Stimulated activated CD8-positive, alpha-beta memory T cell treated with anti-CD3 and anti-CD28 coated beads, Interleukin-4, amount 100 ng/mL, for 4 hours (primary cell): ENCODE results near the gene NTMT1.

Source experiments
- DNase-seq, 2 donors: peaks; one replicate each; pipeline ENCODE4 v3.0.0-alpha.2; 2020; ENCODE audit warnings: low read depth in 2 of 2, low spot score in 1 of 2

Gene NTMT1

DNA sequence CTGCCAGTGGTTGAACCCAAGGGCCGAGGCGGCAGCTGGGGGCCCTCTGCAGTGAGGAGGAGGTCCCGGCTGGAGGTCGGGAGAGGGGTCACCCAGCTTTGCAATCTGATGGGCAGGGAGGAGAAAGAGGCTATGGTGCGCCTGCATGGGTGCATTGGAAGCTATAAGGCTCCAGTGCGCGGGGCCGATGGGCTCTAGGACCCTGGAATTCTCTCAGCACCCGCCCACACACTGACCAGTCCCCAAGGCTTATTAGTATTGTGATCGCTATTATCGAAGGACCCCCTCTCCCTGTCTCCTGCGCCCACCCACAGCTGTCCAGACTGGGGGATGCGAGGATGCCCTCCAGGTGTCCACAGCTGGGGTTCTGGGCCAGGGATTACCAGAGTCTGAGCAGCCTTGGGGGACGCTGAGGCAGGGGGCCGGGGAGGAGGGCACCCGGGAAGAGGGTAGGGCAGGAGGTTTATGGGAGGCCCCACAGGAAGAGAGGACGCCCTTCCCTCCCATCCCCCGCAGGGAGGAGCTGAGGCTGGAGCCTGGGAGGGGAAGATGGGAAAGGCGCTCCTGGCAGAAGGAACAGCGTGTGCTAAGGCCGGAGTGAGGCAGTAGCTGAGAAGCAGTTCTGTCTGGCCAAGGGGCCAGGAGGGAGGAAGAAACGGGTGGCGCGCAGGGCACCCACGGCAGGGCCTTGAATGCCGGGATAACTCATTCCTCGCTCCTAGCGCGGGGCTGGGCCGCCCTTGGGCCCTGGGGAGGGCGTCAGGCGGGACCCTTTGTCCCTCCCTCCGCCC, 29.2 kb upstream of the NTMT1 start:
- DNase-seq, result no peak

DNA sequence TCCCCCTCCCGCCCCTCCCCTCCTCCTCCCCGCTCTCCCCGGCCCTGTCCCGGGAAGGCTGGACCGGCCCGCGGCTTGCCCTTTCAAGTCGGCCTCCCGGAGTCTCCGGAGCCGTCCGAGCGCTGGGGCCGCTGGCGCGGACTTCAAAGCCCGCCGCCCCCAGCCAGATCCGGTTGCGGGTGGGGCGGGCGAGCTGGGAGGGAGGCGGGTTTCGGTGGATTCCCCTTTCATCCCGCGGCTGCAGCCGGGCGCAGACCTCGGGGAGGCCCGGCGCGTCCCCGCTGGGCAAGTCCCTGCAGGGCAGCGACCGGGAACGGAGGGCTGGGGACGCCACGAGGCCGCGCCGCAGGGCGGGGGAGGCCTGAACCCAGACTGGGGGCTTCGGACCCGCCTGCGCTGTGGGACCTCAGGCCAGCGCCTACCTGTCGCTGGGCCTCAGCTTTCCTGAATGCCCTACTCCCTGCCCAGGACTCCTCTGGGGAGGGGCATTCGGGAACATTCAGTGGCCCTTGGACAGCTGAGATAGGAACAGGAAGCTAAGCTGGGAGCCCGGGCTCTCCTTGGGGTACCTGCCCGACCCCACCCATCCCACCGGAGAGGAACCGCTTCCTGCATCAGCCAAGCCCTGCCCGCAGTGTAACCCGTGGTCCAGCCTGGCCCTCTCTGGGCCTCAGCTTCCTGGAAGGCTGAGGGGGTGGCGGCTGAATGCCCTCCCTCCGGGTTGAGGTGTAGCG, 28.4 kb upstream of the NTMT1 start:
- no peak for DNase-seq

DNA sequence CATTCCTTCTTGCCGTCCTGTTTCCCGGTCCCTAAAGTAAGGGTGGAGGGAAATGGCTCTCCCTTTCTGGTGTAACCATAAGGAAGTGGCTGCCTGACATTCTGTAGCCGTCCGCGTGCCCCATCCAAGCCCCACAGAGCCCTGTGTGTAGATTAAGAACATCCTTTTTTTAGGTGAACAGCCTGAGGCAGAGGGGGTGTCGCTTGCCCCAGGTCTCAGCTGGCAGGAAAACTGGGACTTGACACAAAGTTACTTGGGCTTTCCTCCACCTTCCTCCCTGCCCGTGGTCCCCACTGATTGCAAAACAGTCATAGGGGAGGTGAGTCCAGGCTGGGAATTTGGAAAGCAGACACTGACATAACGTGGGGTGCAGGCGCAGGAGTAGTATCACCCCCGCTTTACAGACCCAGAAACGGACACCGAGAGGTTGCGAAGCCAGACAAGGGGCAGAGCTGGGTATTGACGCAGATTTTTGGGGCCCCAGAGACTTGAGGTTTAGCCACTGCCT, 27.8 kb upstream of the NTMT1 start:
- DNase-seq, result no peak

DNA sequence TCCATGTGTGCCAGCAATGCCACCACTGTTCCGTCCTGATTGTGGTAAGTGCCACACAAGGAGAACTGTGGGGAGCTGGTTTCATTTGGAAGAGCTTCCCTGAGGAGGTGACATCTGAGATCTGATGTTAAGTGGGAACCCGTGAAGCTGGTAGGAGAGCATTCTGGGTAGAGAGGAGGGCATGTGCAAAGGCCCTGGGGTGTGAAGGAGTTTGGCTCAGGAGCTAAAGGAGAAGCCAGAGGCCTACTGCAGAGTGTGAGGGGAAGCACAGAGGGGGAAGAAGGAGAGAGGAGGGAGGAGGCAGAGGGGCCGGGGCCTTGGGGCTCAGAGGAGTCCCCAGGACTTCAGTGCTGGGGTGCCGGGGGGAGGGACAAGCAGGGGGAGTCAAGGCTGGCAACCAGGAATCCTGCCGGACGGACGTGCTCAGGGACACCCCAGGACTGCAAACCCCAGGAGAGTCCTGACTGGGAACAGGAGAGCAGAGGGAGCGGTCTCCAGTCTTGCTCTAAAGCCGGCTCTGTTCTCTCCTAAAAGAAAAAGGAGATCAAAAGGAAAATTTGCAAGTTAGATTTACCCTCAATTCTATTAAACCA, 24.8 kb upstream of the NTMT1 start:
- DNase-seq, result no peak

DNA sequence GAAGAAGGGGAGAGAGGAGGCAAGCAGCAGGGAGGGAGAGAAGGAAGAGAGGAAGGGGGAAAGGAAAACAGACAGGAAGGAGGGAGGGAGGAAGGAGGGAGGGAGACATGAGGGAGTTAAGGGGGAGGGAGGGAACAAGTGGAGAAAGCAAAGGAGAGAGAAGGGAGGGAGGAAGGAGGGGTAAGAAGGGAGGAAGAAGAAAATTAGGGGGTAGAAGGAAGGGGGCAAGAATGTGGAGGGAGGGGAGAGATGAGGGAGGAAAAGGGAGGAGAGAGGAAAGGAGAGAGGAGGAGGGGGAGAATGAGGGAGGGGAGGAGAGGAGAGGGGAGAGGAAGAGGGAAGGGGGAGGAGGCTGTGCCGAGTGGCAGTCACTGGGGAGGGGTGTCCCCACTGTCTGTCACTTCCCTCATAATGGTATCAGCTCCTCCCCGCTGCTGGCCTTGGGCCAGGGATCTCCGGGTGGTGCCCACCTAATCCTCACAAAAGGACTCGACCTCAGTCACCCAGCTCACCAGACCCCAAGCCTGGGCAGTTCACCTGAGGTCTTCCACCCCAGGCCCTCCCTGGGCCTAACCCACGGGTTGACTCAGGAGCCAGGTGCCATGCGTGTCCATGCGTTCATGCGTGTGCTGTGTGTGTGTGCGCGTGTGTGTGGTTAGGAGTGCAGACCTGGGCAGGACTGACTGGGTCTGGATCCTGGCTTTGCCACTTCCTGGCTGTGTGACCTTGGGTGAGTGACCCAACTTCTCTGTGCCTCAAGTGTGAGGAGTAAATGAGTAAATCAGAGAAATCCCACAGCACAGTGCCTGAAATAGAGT, 23.2 kb upstream of the NTMT1 start:
- DNase-seq, result no peak

DNA sequence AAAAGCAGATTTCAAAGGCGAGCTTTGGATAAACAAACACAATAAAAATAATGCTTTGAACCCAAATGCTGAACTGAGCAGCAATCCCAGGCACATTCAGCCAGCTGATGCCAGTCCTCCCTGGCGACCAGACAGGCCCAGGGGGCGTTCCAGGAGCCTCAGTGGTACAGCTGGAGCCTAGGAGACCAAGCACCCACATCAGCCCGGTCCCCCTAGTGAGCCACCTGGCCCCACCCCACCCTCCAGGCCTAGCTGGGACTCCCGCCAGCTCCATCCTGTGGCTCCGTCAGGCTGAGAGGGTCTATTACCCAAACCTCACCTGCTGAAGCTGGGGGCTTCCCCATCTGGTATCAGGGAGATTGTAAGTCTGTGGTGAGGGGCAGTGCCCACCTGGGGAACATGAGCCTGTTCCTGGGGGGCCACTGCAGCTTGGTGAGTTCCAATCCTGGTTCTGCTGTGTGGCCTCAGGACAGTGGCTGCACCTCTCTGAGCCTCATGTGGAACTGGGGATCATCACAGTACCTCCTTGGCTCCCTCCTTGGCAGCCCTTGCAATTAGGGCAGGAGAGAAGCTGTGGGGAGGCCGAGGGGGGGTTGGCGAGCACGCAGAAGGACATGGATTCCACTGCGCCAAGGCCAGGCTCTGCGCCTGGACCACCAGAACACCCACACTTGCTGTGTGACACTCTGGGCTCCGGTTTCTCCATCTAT, 21.8 kb upstream of the NTMT1 start:
- DNase-seq, result no peak

DNA sequence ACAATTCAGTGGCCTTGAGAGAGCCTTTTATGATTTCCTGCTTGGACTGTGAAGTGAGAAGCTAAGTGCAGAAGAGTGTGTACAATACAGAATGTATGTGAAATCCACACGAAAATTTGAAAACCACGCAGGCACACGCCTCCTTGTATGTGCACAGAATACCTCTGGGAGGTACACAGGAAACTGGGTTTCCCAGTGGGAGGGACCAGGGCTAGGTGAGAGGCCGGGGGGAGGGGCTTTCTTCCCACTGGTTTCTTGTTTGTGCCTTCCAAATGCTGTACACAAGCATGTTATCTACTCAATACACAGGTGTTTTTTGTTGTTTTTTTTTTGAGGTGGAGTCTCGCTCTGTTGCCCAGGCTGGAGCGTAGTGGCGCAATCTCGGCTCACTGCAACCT, 21.2 kb upstream of the NTMT1 start:
- DNase-seq, result no peak

DNA sequence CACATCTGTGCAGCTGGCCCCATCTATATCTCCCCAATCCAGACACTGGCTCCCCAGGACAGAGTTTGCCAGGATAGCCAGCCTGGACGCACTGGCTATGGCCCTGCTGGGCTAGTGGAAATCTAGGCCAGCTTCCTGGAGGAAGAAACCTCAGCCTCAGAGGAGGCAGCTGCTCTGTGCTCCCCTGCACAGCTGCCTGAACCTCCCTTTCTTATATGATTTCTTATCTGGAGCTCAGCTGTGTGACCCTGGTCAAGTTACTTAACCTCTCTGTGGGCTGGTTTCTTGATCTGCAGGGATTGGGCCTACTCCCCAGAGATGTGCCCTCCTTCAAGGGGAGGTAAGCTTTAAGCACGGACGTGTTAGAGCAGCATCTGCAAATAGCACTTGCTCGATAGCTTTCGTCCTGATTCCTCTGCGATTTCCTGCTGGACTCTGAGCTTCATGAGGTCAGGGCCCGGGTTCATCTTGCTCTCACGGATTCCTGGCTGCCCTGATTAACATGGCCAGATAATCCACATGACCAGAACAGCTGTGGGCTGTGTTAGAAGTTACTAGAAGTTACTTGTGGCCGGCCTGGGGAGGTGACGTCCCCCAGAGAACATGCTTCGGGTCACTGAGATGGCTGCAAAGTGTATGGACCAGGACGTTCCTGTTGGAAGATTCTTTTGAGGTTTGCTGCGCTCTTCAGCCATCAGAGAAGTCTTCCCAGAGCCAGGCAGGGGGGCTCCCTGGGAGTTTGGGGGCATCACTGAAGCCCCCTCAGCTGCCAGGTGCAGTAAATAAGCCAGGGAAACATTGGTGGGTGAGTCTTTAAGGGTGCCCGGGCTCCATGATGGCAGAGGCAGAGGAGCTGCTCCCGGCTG, 19.6 kb upstream of the NTMT1 start:
- no peak for DNase-seq

DNA sequence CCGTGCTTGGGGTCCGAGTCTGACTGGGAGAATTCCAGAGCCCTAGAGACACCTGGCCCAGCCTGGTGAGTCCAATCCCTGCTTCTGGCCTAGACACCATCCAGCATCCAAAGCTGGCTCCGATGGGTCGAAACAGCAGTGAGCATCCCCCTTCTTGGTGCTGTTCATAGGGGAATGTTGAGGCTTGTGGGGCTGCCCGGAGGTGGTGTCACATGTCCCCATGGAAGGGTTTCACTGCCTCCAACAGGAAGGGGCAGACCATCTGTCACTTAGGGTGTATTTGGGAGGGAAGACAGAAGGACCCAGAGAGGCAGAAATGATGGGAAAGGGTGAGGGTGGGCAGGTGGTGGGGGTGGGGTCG, 19.0 kb upstream of the NTMT1 start:
- no peak for DNase-seq

DNA sequence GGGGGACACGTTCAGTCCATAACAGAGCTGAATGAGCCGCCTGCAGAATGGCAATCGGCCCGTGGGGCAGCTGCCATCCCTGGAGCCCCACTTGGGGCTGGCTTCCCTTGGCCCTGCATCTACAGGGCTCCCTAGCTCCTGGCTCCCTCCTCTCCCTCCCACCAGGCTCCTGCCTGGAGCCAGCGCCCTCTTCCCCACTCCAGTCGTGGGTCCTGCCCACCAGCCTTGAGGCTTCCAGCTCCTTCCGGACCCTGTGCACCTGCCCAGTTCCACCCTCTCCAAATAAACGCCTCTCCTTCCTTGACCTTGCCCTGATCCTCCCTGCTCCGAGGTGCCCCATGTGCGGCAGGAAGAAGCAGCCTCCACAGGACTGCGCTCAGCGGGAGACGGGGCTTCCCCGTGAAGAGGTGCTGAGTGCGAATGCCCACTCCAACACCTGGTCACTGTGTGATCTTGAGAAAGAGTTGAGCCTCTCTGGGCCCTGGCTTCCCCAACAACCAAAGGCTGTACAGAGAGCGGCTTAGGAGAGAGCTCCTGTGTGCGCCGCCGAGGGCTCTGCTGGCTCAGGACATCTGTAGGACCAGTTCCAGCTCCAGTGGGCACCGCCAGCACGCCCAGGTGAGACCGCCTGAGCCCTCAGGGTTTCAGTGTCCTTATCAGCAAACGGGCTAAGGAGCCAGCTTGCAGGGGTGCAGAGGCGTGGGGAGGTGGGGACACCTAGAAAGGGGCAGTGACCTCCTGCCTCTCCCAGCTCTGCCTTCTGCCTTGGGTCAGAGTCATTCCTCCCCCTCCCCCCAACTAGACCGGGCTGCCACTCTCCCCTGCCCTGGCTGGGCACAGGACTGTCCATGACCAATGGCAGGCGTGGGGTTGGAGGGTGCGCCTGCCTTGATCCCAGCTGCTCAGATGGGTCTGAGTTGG, 17.1 kb upstream of the NTMT1 start:
- no peak for DNase-seq

DNA sequence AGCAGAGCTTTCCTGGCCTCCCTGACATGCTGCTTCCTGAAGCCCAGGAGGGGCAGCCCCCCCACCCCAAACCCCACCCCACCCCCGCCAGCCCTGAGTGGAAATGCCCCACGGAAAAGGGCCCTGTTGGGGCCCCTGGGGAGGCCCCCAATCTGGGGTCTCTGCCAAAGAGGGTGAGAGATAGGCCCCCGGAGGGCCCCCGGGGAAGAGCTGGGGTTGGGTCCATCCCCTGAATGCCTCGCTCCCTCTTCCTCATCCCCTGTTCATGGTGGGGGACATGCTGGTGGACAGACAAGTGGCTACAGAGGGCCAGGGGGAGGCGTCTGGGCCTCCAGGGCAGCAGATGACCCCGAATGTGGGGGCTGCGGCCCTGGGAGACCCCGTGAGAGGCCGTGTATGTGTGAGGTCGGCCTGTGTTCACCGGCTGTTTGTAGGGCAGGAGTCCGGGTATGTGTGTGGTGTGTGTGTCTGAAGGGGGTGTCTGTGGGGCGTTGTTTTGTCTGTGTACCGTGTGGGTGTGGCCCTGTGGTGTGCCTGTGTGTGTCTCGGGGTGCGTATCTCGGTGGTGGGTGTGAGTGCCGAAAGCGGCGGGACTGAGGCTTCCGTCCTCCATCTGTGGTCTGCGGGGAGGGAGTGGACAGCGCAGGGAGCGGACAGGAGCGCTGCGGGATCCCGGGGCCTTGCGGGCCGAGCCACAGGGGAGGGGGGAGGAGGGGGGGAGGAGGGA, 16.3 kb upstream of the NTMT1 start:
- DNase-seq, result peak; percentile 34 to 60

DNA sequence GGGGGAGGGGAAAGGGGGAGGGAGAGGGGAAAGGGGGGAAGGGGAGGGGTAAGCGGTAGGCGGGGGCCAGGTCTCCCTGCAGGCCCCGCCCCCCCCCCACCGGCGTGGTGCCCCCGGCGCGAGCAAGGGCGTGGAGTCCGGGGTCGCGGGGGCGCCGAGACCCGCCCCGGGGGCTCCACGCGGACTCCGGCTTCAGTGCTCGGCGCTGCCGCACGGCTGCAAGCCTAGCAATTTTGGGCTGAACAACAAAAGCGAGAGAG, 15.8 kb upstream of the NTMT1 start:
- DNase-seq, result no peak

DNA sequence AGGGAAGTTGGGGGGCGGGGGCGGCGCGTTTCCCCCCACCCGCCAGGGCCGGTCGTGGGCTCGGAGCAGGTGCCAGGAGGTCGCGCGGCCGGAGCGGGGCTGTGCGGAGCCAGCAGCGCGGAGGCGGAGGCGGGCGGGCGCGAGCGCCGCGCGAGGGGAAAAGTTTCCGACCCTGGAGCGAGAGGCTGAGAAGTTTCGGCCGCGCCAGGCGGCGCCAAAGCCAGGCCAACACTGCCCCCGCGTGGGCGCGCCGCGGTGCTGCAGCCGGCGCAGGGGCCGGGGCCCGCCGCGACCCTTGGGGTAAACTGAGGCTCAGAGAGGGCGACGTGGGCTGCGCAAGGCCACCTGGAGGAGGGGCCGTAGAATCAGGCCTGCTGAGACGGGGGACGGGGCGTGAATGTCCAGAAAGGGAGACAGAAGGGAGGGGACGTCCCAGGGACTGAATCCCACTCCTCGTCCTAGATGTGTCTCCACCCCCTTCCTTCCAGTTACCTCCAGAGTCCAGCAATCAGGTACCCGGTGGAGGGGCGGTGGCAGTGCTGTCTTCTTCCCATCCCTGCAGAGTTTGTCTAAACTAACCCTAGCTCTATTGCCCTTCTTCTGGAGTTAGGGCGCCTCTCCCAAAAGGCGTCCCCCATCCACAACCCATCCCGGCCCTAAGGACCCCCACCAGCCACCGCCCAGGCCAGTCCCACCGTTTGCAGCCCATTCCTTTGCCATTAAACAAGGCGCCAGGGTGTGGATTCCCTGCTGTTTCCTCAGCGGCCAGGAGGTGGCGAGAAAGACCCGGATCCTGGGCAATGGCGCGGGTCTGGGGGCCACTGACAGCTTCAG, 15.3 kb upstream of the NTMT1 start:
- DNase-seq, result peak; percentile 43 to 53

DNA sequence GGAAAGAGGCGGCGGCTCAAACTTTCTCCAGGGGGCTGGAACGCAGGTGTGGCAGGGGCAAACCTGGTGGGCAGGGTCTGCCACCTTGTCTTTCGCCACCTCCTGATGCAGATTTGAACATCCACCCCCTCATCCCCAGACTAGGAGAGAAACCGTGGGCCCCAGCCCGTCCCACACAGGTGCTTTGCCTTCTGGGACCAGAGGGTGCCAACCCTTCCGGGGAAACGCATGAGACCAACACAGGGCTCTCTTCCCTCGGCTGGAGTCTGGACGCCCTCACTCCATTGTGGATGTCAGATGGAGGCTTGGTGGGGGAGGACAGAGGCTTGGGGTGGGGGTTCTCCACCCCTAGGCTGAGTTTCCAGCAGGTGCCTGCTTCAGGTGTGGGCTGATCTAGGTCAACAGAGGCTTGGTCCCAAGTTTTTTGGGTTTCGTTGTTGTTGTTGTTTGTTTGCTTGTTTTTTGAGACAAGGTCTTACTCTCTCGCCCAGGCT, 14.6 kb upstream of the NTMT1 start:
- no peak for DNase-seq

DNA sequence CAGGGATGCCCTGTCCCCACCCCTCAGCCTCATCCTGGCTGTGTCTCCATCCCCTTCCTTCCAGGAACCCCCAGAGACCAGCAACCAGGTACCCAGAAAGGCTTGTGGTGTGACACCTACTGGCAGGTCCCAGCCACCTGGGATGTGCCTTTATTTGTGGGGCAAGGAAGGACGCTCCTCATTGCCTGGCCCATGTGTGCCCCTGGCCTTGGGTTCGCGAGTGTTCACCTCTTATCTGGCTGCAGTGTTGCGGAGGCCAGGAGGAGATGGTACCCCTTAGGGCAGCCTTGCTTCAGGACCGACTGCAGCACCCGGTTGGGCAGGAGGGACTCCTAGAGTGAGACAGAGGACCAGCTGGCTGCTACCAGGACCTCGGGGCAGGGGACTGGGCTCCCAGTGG, 13.8 kb upstream of the NTMT1 start:
- no peak for DNase-seq

DNA sequence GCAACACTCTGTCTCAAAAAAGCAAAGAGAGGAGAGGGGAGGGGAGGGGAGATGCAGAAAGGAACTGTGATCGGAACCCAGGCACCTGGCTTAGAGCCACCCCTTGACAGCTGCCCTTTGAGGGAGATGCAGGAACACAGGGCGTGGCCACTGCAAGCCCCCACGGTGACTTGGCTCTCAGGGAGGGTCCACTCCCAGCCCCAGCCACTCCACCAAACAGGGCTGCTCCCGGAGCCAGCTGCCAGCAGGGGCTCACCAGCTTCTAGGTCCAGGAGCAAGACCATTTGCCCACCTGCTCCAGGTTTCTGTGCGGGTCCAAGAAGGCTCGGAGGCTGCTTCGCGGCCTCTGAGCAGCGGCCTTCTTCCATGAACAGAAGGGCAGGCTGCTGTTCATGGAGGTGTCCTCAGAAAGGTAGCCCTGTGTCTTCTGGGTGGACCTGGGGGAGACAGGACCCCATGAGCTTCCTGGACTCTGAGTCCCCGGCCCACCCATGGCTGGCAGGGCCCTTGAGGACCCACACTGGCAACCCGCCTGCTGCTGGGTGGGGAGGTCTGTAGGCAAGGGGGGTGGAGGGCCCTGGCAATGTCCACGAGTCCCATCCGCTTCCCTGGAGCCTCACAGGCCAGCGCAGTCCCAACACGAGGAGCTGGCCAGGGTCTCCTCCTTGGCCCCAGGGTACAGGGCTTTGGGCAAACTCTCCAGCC, 13.0 kb upstream of the NTMT1 start:
- DNase-seq, result no peak
